ENCODE measurements around the gene ERGIC1. TPM values are rescaled to one million over a fixed set of nuclear protein-coding genes. Genes with fewer than 3 reads are reported as not detected.

ERGIC1 gene
- total RNA-seq, 1 donor from 2014 or later = 177 TPM

DNA sequence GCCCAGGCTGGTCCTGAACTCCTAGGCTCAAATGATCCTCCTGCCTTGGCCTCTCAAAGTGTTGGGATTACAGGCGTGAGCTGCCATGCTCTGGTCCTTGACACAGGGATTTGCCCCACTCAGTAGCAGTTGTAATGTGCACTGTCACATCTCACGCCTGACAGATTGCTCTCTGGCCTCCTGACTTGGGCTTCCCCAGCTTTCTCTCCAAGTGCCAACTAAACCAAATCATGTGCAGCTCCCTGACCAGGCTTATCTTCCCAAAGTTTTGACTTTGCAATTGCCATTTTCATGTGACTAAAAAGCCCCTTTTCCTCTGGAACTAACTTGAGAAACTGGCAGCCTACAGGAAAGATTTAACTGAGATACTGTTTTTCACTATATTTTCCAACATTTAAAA, 135.9 kb downstream of the ERGIC1 start:
- Histone ChIP-seq H3K9me3 (no peaks in the 10 kb centered on the region), H3K27me3 (ENCODE audit: low read depth) (no peaks in the 10 kb centered on the region), H3K4me1 (peaks cover 5% of the 10 kb centered on the region), H3K4me3 (no peak overlapping the region), H3K27ac (no peak overlapping the region), H3K36me3 (peaks cover 40% of the 10 kb centered on the region)
- intact Hi-C loops (cut with DNase I) = no loop called here
- ATAC-seq (no peak), DNase-seq (no peak)
- TF ChIP-seq, protein P1, sequence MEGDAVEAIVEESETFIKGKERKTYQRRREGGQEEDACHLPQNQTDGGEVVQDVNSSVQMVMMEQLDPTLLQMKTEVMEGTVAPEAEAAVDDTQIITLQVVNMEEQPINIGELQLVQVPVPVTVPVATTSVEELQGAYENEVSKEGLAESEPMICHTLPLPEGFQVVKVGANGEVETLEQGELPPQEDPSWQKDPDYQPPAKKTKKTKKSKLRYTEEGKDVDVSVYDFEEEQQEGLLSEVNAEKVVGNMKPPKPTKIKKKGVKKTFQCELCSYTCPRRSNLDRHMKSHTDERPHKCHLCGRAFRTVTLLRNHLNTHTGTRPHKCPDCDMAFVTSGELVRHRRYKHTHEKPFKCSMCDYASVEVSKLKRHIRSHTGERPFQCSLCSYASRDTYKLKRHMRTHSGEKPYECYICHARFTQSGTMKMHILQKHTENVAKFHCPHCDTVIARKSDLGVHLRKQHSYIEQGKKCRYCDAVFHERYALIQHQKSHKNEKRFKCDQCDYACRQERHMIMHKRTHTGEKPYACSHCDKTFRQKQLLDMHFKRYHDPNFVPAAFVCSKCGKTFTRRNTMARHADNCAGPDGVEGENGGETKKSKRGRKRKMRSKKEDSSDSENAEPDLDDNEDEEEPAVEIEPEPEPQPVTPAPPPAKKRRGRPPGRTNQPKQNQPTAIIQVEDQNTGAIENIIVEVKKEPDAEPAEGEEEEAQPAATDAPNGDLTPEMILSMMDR (IDR thresholded peaks at IDR 0.05) = no peak

DNA sequence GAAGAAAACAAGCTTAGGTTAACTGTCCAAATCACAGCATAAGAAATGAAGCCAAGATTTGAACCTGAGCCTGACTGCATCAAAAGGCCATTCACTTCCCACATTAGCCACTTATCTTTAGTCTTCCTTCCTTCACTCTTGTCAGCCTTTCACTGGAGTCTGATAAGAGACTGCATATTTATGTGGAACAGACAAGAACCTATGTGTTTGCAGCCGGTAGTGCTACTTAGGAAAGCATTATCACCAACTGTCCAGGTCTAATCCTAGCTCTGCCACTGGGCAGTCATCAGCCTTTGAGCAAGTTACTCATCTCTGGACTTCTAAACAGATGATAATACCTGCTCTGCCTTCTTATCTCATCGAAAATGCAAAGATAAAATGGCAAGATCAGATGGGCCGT, 137.4 kb downstream of the ERGIC1 start:
- Histone ChIP-seq H3K27ac (no peak overlapping the region), H3K27me3 (ENCODE audit: low read depth) (no peaks in the 10 kb centered on the region), H3K4me3 (no peak overlapping the region), H3K9me3 (no peaks in the 10 kb centered on the region), H3K4me1 (peaks cover 5% of the 10 kb centered on the region), H3K36me3 (peaks cover 26% of the 10 kb centered on the region)
- intact Hi-C loops (cut with DNase I) = no loop called here
- TF ChIP-seq, protein P1 (IDR thresholded peaks at IDR 0.05) = no peak
- no peak for DNase-seq
- no peak for ATAC-seq

DNA sequence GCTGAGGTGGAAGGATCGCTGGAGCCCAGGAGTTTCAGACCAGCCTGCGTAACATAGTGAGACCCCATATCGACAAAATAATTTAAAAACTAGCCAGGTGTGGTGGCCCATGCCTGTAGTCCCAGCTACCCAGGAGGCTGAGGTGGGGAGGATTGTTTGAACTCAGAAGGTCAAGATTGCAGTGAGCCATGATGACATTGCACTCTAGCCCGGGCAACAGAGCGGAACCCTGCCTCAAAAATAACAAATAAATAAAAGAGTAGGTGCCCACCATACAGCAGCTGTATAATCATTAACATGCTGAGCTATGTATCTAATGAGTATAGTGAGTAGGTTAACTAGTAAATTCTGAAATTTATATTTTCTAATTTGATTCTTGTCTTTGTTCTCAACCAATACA, 138.5 kb downstream of the ERGIC1 start:
- DNase-seq = no peak
- Histone ChIP-seq H3K27ac (no peak overlapping the region), H3K9me3 (no peaks in the 10 kb centered on the region), H3K27me3 (ENCODE audit: low read depth) (no peaks in the 10 kb centered on the region), H3K4me3 (no peak overlapping the region), H3K36me3 (peaks cover 23% of the 10 kb centered on the region), H3K4me1 (peaks cover 5% of the 10 kb centered on the region)
- intact Hi-C loops (cut with DNase I) = no loop called here
- no peak for ATAC-seq
- TF ChIP-seq, protein P1 (IDR thresholded peaks at IDR 0.05) = no peak

DNA sequence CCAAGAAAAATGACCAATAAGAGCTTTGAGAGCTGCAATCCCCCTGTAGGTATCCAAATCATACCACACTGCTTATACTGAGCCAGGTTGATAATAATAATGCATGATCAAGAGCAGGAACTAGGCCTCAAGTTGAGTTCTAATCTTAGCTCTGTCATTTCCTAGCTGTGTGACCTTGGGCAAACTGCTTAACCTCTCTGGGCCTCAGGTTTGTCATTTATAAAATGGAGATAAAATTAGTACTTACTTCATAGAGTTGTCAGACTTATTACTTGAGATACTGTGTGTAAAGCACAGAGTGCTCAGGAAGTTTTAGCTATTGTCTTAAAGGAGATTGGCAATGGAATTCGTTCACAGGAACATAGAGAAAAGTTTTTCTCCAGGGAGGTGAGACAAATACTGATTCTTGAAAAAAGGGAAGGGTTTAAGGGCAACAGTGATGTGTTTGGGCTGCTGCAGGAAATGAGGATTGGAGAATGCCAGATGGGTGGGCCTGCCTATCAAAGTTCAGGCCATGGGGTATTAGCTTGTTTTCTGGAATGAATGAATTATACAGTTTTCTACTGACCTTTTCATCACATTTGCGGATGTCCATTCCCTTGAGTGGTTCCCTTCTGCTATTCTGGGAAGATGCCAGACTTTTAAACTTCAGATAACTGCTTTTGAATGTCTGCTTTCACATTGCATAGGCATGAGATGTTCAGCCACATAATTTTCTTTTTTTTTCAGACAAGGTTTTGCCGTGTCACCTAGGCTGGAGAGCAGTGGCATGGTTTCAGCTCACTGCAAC, 139.3 kb downstream of the ERGIC1 start:
- no peaks in the 10 kb centered on the region for H3K27me3 ChIP-seq (ENCODE audit: low read depth)
- intact Hi-C loops (cut with DNase I) = no loop called here
- no peak overlapping the region for H3K4me3 ChIP-seq
- DNase-seq (no peak), ATAC-seq (no peak)
- peaks cover 19% of the 10 kb centered on the region for H3K36me3 ChIP-seq
- TF ChIP-seq, protein P1 (IDR thresholded peaks at IDR 0.05) = no peak
- H3K27ac ChIP-seq = no peak overlapping the region
- peaks cover 5% of the 10 kb centered on the region for H3K4me1 ChIP-seq
- H3K9me3 ChIP-seq = no peaks in the 10 kb centered on the region

DNA sequence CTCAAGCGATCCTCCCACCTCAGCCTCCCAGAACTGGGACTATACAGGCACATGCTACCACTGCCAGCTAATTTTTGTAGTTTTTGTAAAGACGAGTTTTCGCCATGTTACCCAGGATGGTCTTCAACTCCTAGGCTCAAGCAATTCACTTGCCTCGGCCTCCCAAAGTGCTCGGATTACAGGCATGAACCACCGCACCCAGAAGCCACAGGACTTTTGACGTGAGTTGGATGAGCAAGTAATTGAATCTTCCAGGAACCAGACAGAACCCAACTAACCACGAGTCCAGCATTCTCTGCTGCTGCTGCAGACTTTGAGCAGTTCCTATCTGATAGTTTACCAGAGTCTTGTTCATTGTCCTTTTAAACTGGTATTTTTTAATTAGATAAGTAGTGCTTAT, 139.9 kb downstream of the ERGIC1 start:
- peaks cover 5% of the 10 kb centered on the region for H3K4me1 ChIP-seq
- H3K9me3 ChIP-seq = no peaks in the 10 kb centered on the region
- no peak overlapping the region for H3K4me3 ChIP-seq
- peaks cover 15% of the 10 kb centered on the region for H3K36me3 ChIP-seq
- TF ChIP-seq, protein P1 (IDR thresholded peaks at IDR 0.05) = no peak
- no peak for ATAC-seq
- no peak for DNase-seq
- intact Hi-C loops (cut with DNase I) = no loop called here
- no peak overlapping the region for H3K27ac ChIP-seq
- H3K27me3 ChIP-seq (ENCODE audit: low read depth) = no peaks in the 10 kb centered on the region
